K562 (cell line): ENCODE data around the gene AQP2. TPM values are rescaled to one million over a fixed set of nuclear protein-coding genes. Genes with fewer than 3 reads are reported as not detected.

Experiments
- CC2D1A ChIP-seq: fragments of 450-650 bp; IDR thresholded peaks from 2 replicates; pipeline ENCODE4 v1.6.1; 2017; ENCODE audit warnings: mild to moderate bottlenecking
- EP300 ChIP-seq: IDR thresholded peaks from 2 replicates; pipeline ENCODE4 v1.6.1; 2012; ENCODE audit warnings: low read length, improper control_type of control experiment
- GTF2E2 ChIP-seq: fragments of 200-800 bp; sonication (Bioruptor generic); IDR thresholded peaks from 2 replicates; pipeline ENCODE4 v1.6.1; 2016; ENCODE audit warnings: missing genetic modification characterization, missing compliant biosample characterization
- HNRNPLL ChIP-seq: fragments of 200-400 bp; formaldehyde crosslinking; IDR thresholded peaks from 2 replicates; pipeline ENCODE4 v1.6.1; 2017; ENCODE audit warnings: low read length, low read depth, mild to moderate bottlenecking; ENCODE audit not compliant: poor library complexity, severe bottlenecking
- HNRNPUL1 ChIP-seq: fragments of 200-400 bp; formaldehyde crosslinking; IDR thresholded peaks from 2 replicates; pipeline ENCODE4 v1.6.1; 2017; ENCODE audit warnings: low read length
- JUN ChIP-seq, 2 experiments: sonication (generic) in 1 of 2; formaldehyde crosslinking in 1 of 2; IDR thresholded peaks; 2 replicates each; pipeline versions ENCODE4 v1.6.1 to v1.8.0; 2012 to 2022; ENCODE audit warnings: borderline replicate concordance in 2 of 2, mild to moderate bottlenecking in 2 of 2, improper control_type of control experiment in 1 of 2, low read depth in 1 of 2, low read length in 1 of 2, missing genetic modification reagents in 1 of 2
- JUNB ChIP-seq: fragments of 450-650 bp; formaldehyde crosslinking; conservative IDR thresholded peaks from 2 replicates; pipeline ENCODE4 v1.4.0; 2020; ENCODE audit warnings: mild to moderate bottlenecking
- KAT2B ChIP-seq: IDR thresholded peaks from one replicate; pipeline ENCODE4 v1.6.1; 2012; ENCODE audit warnings: low read depth, mild to moderate bottlenecking, control low read depth, inconsistent platforms, low read length, moderate library complexity
- KDM4B ChIP-seq, 2 experiments: fragments of 450-650 bp in 1 of 2; sonication (generic) in 1 of 2; IDR thresholded peaks; 2 replicates each; pipeline ENCODE4 v1.6.1; 2016 to 2017; ENCODE audit warnings: borderline replicate concordance in 2 of 2, antibody characterized with exemption in 1 of 2, low read depth in 1 of 2, mild to moderate bottlenecking in 1 of 2
- MEF2A ChIP-seq: IDR thresholded peaks from 2 replicates; pipeline ENCODE4 v1.6.1; 2011; ENCODE audit warnings: low read depth, mild to moderate bottlenecking, low read length, moderate library complexity; ENCODE audit not compliant: control insufficient read depth
- SMAD4 ChIP-seq: fragments of 250-450 bp; sonication (Bioruptor Pico); conservative IDR thresholded peaks from 2 replicates; pipeline ENCODE4 v1.8.0; 2021; ENCODE audit warnings: inconsistent platforms, mild to moderate bottlenecking, moderate library complexity
- SOX6 ChIP-seq: fragments of 450-650 bp; IDR thresholded peaks from 2 replicates; pipeline ENCODE4 v1.6.1; 2014; ENCODE audit warnings: mild to moderate bottlenecking
- ZFPM2 ChIP-seq: fragments of 250-450 bp; sonication (Bioruptor Pico); IDR thresholded peaks from 2 replicates; pipeline ENCODE4 v1.5.1; 2022; ENCODE audit warnings: mild to moderate bottlenecking
- polyA plus RNA-seq, 8 experiments: library from polyadenylated mRNA; depleted of rRNA in 4 of 8; stranded (reverse) in 5 of 8; unstranded in 3 of 8; fragments of >200 nt; fragmentation: Nextera tagmentation in 2 of 8; fragmentation: Illumina TruSeq in 1 of 8; extraction: Ambion mirVana in 2 of 8; extraction: Trizol in 1 of 8; gene quantifications; 2 replicates each; pipeline versions ENCODE4 v1.2.1 to v1.2.3, GENCODE V29; 2011 to 2014; ENCODE audit warnings: inconsistent platforms in 1 of 8, missing spikeins in 1 of 8
- total RNA-seq, 7 experiments: library from RNA; depleted of rRNA in 6 of 7; stranded (reverse); fragments of >200 nt in 6 of 7; fragmentation: Illumina TruSeq in 2 of 7; extraction: Trizol in 2 of 7; gene quantifications; 2 replicates each; pipeline versions ENCODE4 v1.2.1 to v1.2.3, GENCODE V29; 2011 to 2021; ENCODE audit warnings: low replicate concordance in 1 of 7
- TF ChIP-seq, protein P1 (sequence below), 2 experiments: fragments of 450-650 bp in 1 of 2; sonication (generic) in 1 of 2; formaldehyde crosslinking in 1 of 2; IDR thresholded peaks in 1 of 2; conservative IDR thresholded peaks in 1 of 2; 2 replicates each; pipeline versions ENCODE4 v1.6.1 to v1.8.1; 2016 to 2023; ENCODE audit warnings: mild to moderate bottlenecking in 2 of 2, moderate library complexity in 2 of 2, inconsistent platforms in 1 of 2, missing genetic modification reagents in 1 of 2
- TF ChIP-seq, protein P2 (sequence below): fragments of 450-650 bp; formaldehyde crosslinking; IDR thresholded peaks from 2 replicates; pipeline ENCODE4 v1.4.0; 2020; ENCODE audit warnings: mild to moderate bottlenecking
- TF ChIP-seq, protein P3 (sequence below), 3 experiments: IDR thresholded peaks in 2 of 3; conservative IDR thresholded peaks in 1 of 3; 2 replicates each; pipeline ENCODE4 v1.5.1; 2011 to 2012; ENCODE audit warnings: low read length in 3 of 3, mild to moderate bottlenecking in 3 of 3, control low read depth in 2 of 3, improper control_type of control experiment in 1 of 3, inconsistent platforms in 1 of 3, low read depth in 1 of 3, mixed read lengths in 1 of 3, moderate library complexity in 1 of 3; ENCODE audit not compliant: insufficient read depth in 2 of 3
- TF ChIP-seq, protein P4 (sequence below): fragments of 450-650 bp; IDR thresholded peaks from 2 replicates; pipeline ENCODE4 v1.6.1; 2016; ENCODE audit warnings: low read depth, mild to moderate bottlenecking, moderate library complexity
- TF ChIP-seq, protein P5 (sequence below): sonication (generic); formaldehyde crosslinking; IDR thresholded peaks from 2 replicates; pipeline ENCODE4 v1.8.0; 2022; ENCODE audit warnings: mild to moderate bottlenecking, missing genetic modification reagents, borderline replicate concordance
- TF ChIP-seq, protein P6 (sequence below): fragments of 250-450 bp; sonication (Bioruptor Pico); IDR thresholded peaks from 2 replicates; pipeline ENCODE4 v1.8.0; 2022; ENCODE audit warnings: moderate library complexity, mild to moderate bottlenecking, inconsistent platforms

Gene AQP2
- total and polyA plus RNA-seq, 9 of the 15 experiments (the other 6 are each of a cell fraction or from before 2014, with no cell fraction given): not detected

DNA sequence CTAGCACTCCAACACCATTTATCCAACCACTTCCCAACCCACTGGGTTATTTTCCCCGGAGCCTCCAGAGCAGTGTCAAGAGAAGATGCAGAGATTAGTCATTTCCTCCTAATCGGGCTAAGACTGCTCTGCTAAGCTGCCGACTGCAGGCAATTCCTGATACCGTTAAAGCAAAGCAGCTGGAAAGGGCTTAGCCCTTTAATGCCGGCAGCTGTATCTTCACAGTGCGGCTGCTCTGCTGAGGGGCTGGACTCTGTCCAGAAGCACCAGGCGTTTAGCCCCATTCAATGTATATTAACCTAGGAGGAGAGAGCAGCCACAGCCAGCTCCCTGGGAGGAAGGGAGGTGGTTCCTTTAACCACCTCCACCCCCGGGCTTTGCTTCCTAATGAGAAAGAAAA, 33.4 kb downstream of the AQP2 start (continued):
- TF ChIP-seq, protein P1, sequence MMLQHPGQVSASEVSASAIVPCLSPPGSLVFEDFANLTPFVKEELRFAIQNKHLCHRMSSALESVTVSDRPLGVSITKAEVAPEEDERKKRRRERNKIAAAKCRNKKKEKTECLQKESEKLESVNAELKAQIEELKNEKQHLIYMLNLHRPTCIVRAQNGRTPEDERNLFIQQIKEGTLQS (IDR thresholded peaks at IDR 0.05): no peak; the same call in 1 of the 2 replicates
- TF ChIP-seq, protein P1 (CRISPR knock-in tag; conservative IDR thresholded peaks at IDR 0.05): no peak
- TF ChIP-seq KDM4B (IDR thresholded peaks at IDR 0.05; ENCODE audit: borderline replicate concordance in 2 of 2, low read depth in 1 of 2) (no peak), SOX6 (no peak), GTF2E2 (no peak), JUNB (CRISPR knock-in tag) (no peak), ZFPM2 (CRISPR knock-in tag) (no peak), SMAD4 (CRISPR knock-in tag) (peak; percentile 56; the same call in 1 of the 2 replicates), MEF2A (0 out of 2 replicates have a peak, but pooled peaks have one; percentile 39), CC2D1A (no peak), EP300 (no peak; the same call in 1 of the 2 replicates), HNRNPLL (no peak), HNRNPUL1 (no peak), KAT2B (no peak), JUN (IDR thresholded peaks at IDR 0.05; ENCODE audit: borderline replicate concordance, low read depth, low read length) (no peak), JUN (CRISPR knock-in tag; IDR thresholded peaks at IDR 0.05; ENCODE audit: borderline replicate concordance) (no peak)
- TF ChIP-seq, protein P2, sequence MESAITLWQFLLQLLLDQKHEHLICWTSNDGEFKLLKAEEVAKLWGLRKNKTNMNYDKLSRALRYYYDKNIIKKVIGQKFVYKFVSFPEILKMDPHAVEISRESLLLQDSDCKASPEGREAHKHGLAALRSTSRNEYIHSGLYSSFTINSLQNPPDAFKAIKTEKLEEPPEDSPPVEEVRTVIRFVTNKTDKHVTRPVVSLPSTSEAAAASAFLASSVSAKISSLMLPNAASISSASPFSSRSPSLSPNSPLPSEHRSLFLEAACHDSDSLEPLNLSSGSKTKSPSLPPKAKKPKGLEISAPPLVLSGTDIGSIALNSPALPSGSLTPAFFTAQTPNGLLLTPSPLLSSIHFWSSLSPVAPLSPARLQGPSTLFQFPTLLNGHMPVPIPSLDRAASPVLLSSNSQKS (CRISPR knock-in tag): no peak
- TF ChIP-seq, protein P3, sequence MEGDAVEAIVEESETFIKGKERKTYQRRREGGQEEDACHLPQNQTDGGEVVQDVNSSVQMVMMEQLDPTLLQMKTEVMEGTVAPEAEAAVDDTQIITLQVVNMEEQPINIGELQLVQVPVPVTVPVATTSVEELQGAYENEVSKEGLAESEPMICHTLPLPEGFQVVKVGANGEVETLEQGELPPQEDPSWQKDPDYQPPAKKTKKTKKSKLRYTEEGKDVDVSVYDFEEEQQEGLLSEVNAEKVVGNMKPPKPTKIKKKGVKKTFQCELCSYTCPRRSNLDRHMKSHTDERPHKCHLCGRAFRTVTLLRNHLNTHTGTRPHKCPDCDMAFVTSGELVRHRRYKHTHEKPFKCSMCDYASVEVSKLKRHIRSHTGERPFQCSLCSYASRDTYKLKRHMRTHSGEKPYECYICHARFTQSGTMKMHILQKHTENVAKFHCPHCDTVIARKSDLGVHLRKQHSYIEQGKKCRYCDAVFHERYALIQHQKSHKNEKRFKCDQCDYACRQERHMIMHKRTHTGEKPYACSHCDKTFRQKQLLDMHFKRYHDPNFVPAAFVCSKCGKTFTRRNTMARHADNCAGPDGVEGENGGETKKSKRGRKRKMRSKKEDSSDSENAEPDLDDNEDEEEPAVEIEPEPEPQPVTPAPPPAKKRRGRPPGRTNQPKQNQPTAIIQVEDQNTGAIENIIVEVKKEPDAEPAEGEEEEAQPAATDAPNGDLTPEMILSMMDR (IDR thresholded peaks at IDR 0.05 in 2 of 3, conservative IDR thresholded peaks at IDR 0.05 in 1 of 3; ENCODE audit: insufficient read depth in 2 of 3, low read depth in 1 of 3, low read length in 3 of 3): 0 out of 6 replicates have a peak, but pooled peaks of 1 of the 3 experiments have one; percentile 11
- TF ChIP-seq, protein P4, sequence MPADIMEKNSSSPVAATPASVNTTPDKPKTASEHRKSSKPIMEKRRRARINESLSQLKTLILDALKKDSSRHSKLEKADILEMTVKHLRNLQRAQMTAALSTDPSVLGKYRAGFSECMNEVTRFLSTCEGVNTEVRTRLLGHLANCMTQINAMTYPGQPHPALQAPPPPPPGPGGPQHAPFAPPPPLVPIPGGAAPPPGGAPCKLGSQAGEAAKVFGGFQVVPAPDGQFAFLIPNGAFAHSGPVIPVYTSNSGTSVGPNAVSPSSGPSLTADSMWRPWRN: no peak
- TF ChIP-seq, protein P5, sequence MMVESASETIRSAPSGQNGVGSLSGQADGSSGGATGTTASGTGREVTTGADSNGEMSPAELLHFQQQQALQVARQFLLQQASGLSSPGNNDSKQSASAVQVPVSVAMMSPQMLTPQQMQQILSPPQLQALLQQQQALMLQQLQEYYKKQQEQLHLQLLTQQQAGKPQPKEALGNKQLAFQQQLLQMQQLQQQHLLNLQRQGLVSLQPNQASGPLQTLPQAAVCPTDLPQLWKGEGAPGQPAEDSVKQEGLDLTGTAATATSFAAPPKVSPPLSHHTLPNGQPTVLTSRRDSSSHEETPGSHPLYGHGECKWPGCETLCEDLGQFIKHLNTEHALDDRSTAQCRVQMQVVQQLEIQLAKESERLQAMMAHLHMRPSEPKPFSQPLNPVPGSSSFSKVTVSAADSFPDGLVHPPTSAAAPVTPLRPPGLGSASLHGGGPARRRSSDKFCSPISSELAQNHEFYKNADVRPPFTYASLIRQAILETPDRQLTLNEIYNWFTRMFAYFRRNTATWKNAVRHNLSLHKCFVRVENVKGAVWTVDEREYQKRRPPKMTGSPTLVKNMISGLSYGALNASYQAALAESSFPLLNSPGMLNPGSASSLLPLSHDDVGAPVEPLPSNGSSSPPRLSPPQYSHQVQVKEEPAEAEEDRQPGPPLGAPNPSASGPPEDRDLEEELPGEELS (CRISPR knock-in tag): no peak
- TF ChIP-seq, protein P6, sequence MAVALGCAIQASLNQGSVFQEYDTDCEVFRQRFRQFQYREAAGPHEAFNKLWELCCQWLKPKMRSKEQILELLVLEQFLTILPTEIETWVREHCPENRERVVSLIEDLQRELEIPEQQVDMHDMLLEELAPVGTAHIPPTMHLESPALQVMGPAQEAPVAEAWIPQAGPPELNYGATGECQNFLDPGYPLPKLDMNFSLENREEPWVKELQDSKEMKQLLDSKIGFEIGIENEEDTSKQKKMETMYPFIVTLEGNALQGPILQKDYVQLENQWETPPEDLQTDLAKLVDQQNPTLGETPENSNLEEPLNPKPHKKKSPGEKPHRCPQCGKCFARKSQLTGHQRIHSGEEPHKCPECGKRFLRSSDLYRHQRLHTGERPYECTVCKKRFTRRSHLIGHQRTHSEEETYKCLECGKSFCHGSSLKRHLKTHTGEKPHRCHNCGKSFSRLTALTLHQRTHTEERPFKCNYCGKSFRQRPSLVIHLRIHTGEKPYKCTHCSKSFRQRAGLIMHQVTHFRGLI (CRISPR knock-in tag): no peak
